ENCODE data around the gene USP6NL. TPM values are rescaled to one million over a fixed set of nuclear protein-coding genes. Genes with fewer than 3 reads are reported as not detected.

Gene USP6NL
- polyA plus RNA-seq, 3 donors, result 5.5 to 7.7 (median 6.7) TPM

- DNase-seq, result no peak
- H3K4me2 ChIP-seq (replicated peaks; ENCODE audit: extremely low read depth, low read length, poor library complexity, severe bottlenecking), result no peak overlapping the region
- intact Hi-C loops (cut with micrococcal nuclease), result no loop called here
- H3K27me3 Mint-ChIP-seq (ENCODE audit: low read depth in 3 of 3), result peaks cover 0 to 3% (median 1%) of the 10 kb centered on the region in 3 donors
- no peaks in the 10 kb centered on the region for H4K20me1 ChIP-seq (ENCODE audit: insufficient read depth, low read length)
- WGBS (ENCODE audit: insufficient coverage), result no CpG with 5 or more reads among the region's 2 CpGs
- H3K27me3 ChIP-seq (ENCODE audit: control insufficient read depth in 2 of 2, insufficient read depth in 2 of 2, low read length in 2 of 2), result no peaks in the 10 kb centered on the region
- H3K9ac ChIP-seq (ENCODE audit: insufficient read depth, low read length, poor library complexity, severe bottlenecking), result no peak overlapping the region
- H2AFZ ChIP-seq (ENCODE audit: insufficient read depth, low read depth, low read length, poor library complexity, severe bottlenecking), result no peak overlapping the region
- H3K36me3 Mint-ChIP-seq, result no peaks in the 10 kb centered on the region
- no peaks in the 10 kb centered on the region for H3K79me2 ChIP-seq (ENCODE audit: insufficient read depth, low read length)
- H3K27ac Mint-ChIP-seq, result no peak overlapping the region
- no peak overlapping the region for H3K4me3 ChIP-seq (replicated peaks in 1 of 3; ENCODE audit: low read depth in 2 of 3, low read length in 3 of 3)
- no peaks in the 10 kb centered on the region for H3K36me3 ChIP-seq (replicated peaks in 1 of 2; ENCODE audit: control insufficient read depth in 1 of 2, insufficient read depth in 2 of 2, low read length in 2 of 2)
- H3K27ac ChIP-seq (ENCODE audit: low read depth in 1 of 2, low read length in 2 of 2), result no peak overlapping the region
- peaks cover 0 to 5% of the 10 kb centered on the region in 2 donors for H3K9me3 ChIP-seq (replicated peaks in 1 of 2; ENCODE audit: control insufficient read depth in 1 of 2, insufficient read depth in 1 of 2, low read length in 2 of 2)
- H3K4me1 ChIP-seq (ENCODE audit: control insufficient read depth in 1 of 2, insufficient read depth in 2 of 2, low read length in 2 of 2), result peaks cover 4% of the 10 kb centered on the region in 2 donors
- peaks cover 7% of the 10 kb centered on the region for H3K4me1 Mint-ChIP-seq
- H3K4me3 Mint-ChIP-seq, result no peak overlapping the region
- no peak for TF ChIP-seq CTCF (IDR thresholded peaks at IDR 0.05)
- peaks cover 0 to 9% (median 4%) of the 10 kb centered on the region in 7 donors for H3K9me3 Mint-ChIP-seq
These were observed 203.5 kb downstream of the USP6NL start for GRCh38 chr10:11407939-11408338.

GRCh38 chr10:11406746-11407145 is 204.7 kb downstream of the USP6NL start:
- no peaks in the 10 kb centered on the region for H3K36me3 Mint-ChIP-seq
- H3K27ac ChIP-seq (ENCODE audit: low read depth in 1 of 2, low read length in 2 of 2), result no peak overlapping the region
- peaks cover 4 to 5% of the 10 kb centered on the region in 2 donors for H3K4me1 ChIP-seq (ENCODE audit: control insufficient read depth in 1 of 2, insufficient read depth in 2 of 2, low read length in 2 of 2)
- DNase-seq, result no peak
- no peak overlapping the region for H2AFZ ChIP-seq (ENCODE audit: insufficient read depth, low read depth, low read length, poor library complexity, severe bottlenecking)
- no peak overlapping the region for H3K9ac ChIP-seq (ENCODE audit: insufficient read depth, low read length, poor library complexity, severe bottlenecking)
- H3K36me3 ChIP-seq (replicated peaks in 1 of 2; ENCODE audit: control insufficient read depth in 1 of 2, insufficient read depth in 2 of 2, low read length in 2 of 2), result no peaks in the 10 kb centered on the region
- no peak overlapping the region for H3K4me3 ChIP-seq (replicated peaks in 1 of 3; ENCODE audit: low read depth in 2 of 3, low read length in 3 of 3)
- H3K27me3 Mint-ChIP-seq (ENCODE audit: low read depth in 3 of 3), result peaks cover 0 to 5% (median 4%) of the 10 kb centered on the region in 3 donors
- H3K4me3 Mint-ChIP-seq, result no peak overlapping the region
- WGBS (ENCODE audit: insufficient coverage), result 96% methylated on average over 3 of the region's 5 CpGs
- H3K9me3 ChIP-seq (replicated peaks in 1 of 2; ENCODE audit: control insufficient read depth in 1 of 2, insufficient read depth in 1 of 2, low read length in 2 of 2), result no peaks in the 10 kb centered on the region
- no peak overlapping the region for H3K27ac Mint-ChIP-seq
- no peak for TF ChIP-seq CTCF (IDR thresholded peaks at IDR 0.05)
- H3K9me3 Mint-ChIP-seq, result peaks cover 0 to 7% (median 3%) of the 10 kb centered on the region in 7 donors
- H3K79me2 ChIP-seq (ENCODE audit: insufficient read depth, low read length), result no peaks in the 10 kb centered on the region
- intact Hi-C loops (cut with micrococcal nuclease), result no loop called here
- peaks cover 9% of the 10 kb centered on the region for H3K4me1 Mint-ChIP-seq
- no peaks in the 10 kb centered on the region for H3K27me3 ChIP-seq (ENCODE audit: control insufficient read depth in 2 of 2, insufficient read depth in 2 of 2, low read length in 2 of 2)
- no peaks in the 10 kb centered on the region for H4K20me1 ChIP-seq (ENCODE audit: insufficient read depth, low read length)
- no peak overlapping the region for H3K4me2 ChIP-seq (replicated peaks; ENCODE audit: extremely low read depth, low read length, poor library complexity, severe bottlenecking)

All from CD14-positive monocyte (primary cell).